HepG2 (cell line): ENCODE measurements around the gene EGLN1. TPM values are rescaled to one million over a fixed set of nuclear protein-coding genes. Genes with fewer than 3 reads are reported as not detected.
A peak's percentile ranks its signal among the peaks of the same experiment; 100 is the strongest.

ENCODE experiments used
- GZF1 ChIP-seq: sonication (generic); formaldehyde crosslinking; IDR thresholded peaks from 2 replicates; pipeline ENCODE4 v1.5.1; 2020; ENCODE audit warnings: mild to moderate bottlenecking, missing genetic modification reagents
- KDM1A ChIP-seq: IDR thresholded peaks from 2 replicates; pipeline ENCODE4 v1.6.1; 2016; ENCODE audit warnings: missing compliant biosample characterization
- MAFG ChIP-seq: sonication (generic); formaldehyde crosslinking; IDR thresholded peaks from 2 replicates; pipeline ENCODE4 v1.5.1; 2020; ENCODE audit warnings: mild to moderate bottlenecking, missing genetic modification reagents
- MTF1 ChIP-seq: sonication (generic); formaldehyde crosslinking; IDR thresholded peaks from 2 replicates; pipeline ENCODE4 v1.5.0; 2020; ENCODE audit warnings: missing genetic modification reagents
- POLR2AphosphoS5 ChIP-seq: IDR thresholded peaks from 2 replicates; pipeline ENCODE4 v1.6.1; 2012; ENCODE audit warnings: low read depth, low read length
- PRDM10 ChIP-seq: sonication (generic); formaldehyde crosslinking; IDR thresholded peaks from 2 replicates; pipeline ENCODE4 v1.4.0; 2020; ENCODE audit warnings: low read depth, missing genetic modification reagents
- SNRNP70 ChIP-seq: fragments of 200-400 bp; formaldehyde crosslinking; IDR thresholded peaks from 2 replicates; pipeline ENCODE4 v1.6.1; 2017; ENCODE audit warnings: mild to moderate bottlenecking, low read depth, low read length, moderate library complexity
- TBX3 ChIP-seq: fragments of 450-650 bp; IDR thresholded peaks from 2 replicates; pipeline ENCODE4 v1.6.1; 2017; ENCODE audit warnings: antibody characterized with exemption, mild to moderate bottlenecking, inconsistent platforms, borderline replicate concordance
- ZFX ChIP-seq: sonication (generic); formaldehyde crosslinking; IDR thresholded peaks from 2 replicates; pipeline ENCODE4 v1.4.0; 2020; ENCODE audit warnings: mild to moderate bottlenecking, low read depth, missing genetic modification reagents, moderate library complexity
- ZFY ChIP-seq: sonication (generic); formaldehyde crosslinking; IDR thresholded peaks from 2 replicates; pipeline ENCODE4 v1.4.0; 2020; ENCODE audit warnings: missing genetic modification reagents
- ZKSCAN5 ChIP-seq: sonication (generic); formaldehyde crosslinking; IDR thresholded peaks from 2 replicates; pipeline ENCODE4 v1.5.1; 2020; ENCODE audit warnings: mild to moderate bottlenecking, missing genetic modification reagents
- ZNF432 ChIP-seq: sonication (generic); formaldehyde crosslinking; IDR thresholded peaks from 2 replicates; pipeline ENCODE4 v1.5.0; 2020; ENCODE audit warnings: missing genetic modification reagents, mild to moderate bottlenecking, borderline replicate concordance
- ZNF597 ChIP-seq: sonication (generic); formaldehyde crosslinking; IDR thresholded peaks from 2 replicates; pipeline ENCODE4 v1.5.0; 2020; ENCODE audit warnings: missing genetic modification reagents
- ZNF605 ChIP-seq: sonication (generic); formaldehyde crosslinking; IDR thresholded peaks from 2 replicates; pipeline ENCODE4 v1.8.0; 2022; ENCODE audit warnings: mild to moderate bottlenecking, missing genetic modification reagents
- ZNF672 ChIP-seq: sonication (generic); formaldehyde crosslinking; IDR thresholded peaks from 2 replicates; pipeline ENCODE4 v1.8.1; 2022; ENCODE audit warnings: missing genetic modification reagents
- ZSCAN9 ChIP-seq: IDR thresholded peaks from 2 replicates; pipeline ENCODE4 v1.6.1; 2016; ENCODE audit warnings: borderline replicate concordance
- polyA plus RNA-seq, 8 experiments: library from polyadenylated mRNA; depleted of rRNA in 3 of 8; stranded (reverse) in 7 of 8; unstranded in 1 of 8; fragments of >200 nt; fragmentation: Illumina TruSeq in 4 of 8; extraction: Trizol in 4 of 8; gene quantifications; 2 replicates each; pipeline versions ENCODE4 v1.2.1 to v1.2.3, GENCODE V29; 2011 to 2016; ENCODE audit warnings: low read depth in 4 of 8, missing spikeins in 1 of 8, mixed read lengths in 1 of 8; ENCODE audit not compliant: insufficient read depth in 1 of 8
- total RNA-seq, 5 experiments: library from RNA; depleted of rRNA; stranded (reverse); fragments of >200 nt; fragmentation: Illumina TruSeq; extraction: Trizol; gene quantifications; 2 replicates each; pipeline ENCODE4 v1.2.3, GENCODE V29; 2016; ENCODE audit warnings: low read depth in 1 of 5
- TF ChIP-seq, protein P1 (sequence below): sonication (generic); formaldehyde crosslinking; IDR thresholded peaks from 2 replicates; pipeline ENCODE4 v1.5.1; 2020; ENCODE audit warnings: mild to moderate bottlenecking, missing genetic modification reagents, moderate library complexity
- TF ChIP-seq, protein P2 (sequence below): sonication (generic); formaldehyde crosslinking; IDR thresholded peaks from 2 replicates; pipeline ENCODE4 v1.9.0; 2021; ENCODE audit warnings: missing genetic modification reagents, mild to moderate bottlenecking, borderline replicate concordance

Gene EGLN1
- total and polyA plus RNA-seq, 2 of the 13 experiments (the other 11 are each of a cell fraction or from before 2014, with no cell fraction given): 34.4 to 44.1 TPM

GRCh38 chr1:231421971-231422797 is at the start of gene EGLN1 (continued):
- TF ChIP-seq PRDM10 (CRISPR knock-in tag) (no peak), SNRNP70 (no peak), KDM1A (CRISPR knock-in tag) (0 out of 2 replicates have a peak, but pooled peaks have one; percentile 44), ZNF597 (CRISPR knock-in tag) (no peak), ZFX (CRISPR knock-in tag) (peak; percentile 94), MTF1 (CRISPR knock-in tag) (no peak), ZNF432 (peak; percentile 11; the same call in 1 of the 2 replicates), ZFY (peak; percentile 94), TBX3 (no peak), MAFG (CRISPR knock-in tag) (no peak), POLR2AphosphoS5 (peak; percentile 53), ZNF672 (no peak), GZF1 (peak; percentile 44; the same call in 1 of the 2 replicates), ZSCAN9 (CRISPR knock-in tag) (no peak), ZNF605 (no peak), ZKSCAN5 (CRISPR knock-in tag) (no peak)
- TF ChIP-seq, protein P1, sequence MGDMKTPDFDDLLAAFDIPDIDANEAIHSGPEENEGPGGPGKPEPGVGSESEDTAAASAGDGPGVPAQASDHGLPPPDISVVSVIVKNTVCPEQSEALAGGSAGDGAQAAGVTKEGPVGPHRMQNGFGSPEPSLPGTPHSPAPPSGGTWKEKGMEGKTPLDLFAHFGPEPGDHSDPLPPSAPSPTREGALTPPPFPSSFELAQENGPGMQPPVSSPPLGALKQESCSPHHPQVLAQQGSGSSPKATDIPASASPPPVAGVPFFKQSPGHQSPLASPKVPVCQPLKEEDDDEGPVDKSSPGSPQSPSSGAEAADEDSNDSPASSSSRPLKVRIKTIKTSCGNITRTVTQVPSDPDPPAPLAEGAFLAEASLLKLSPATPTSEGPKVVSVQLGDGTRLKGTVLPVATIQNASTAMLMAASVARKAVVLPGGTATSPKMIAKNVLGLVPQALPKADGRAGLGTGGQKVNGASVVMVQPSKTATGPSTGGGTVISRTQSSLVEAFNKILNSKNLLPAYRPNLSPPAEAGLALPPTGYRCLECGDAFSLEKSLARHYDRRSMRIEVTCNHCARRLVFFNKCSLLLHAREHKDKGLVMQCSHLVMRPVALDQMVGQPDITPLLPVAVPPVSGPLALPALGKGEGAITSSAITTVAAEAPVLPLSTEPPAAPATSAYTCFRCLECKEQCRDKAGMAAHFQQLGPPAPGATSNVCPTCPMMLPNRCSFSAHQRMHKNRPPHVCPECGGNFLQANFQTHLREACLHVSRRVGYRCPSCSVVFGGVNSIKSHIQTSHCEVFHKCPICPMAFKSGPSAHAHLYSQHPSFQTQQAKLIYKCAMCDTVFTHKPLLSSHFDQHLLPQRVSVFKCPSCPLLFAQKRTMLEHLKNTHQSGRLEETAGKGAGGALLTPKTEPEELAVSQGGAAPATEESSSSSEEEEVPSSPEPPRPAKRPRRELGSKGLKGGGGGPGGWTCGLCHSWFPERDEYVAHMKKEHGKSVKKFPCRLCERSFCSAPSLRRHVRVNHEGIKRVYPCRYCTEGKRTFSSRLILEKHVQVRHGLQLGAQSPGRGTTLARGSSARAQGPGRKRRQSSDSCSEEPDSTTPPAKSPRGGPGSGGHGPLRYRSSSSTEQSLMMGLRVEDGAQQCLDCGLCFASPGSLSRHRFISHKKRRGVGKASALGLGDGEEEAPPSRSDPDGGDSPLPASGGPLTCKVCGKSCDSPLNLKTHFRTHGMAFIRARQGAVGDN: peak; percentile 90
- TF ChIP-seq, protein P2, sequence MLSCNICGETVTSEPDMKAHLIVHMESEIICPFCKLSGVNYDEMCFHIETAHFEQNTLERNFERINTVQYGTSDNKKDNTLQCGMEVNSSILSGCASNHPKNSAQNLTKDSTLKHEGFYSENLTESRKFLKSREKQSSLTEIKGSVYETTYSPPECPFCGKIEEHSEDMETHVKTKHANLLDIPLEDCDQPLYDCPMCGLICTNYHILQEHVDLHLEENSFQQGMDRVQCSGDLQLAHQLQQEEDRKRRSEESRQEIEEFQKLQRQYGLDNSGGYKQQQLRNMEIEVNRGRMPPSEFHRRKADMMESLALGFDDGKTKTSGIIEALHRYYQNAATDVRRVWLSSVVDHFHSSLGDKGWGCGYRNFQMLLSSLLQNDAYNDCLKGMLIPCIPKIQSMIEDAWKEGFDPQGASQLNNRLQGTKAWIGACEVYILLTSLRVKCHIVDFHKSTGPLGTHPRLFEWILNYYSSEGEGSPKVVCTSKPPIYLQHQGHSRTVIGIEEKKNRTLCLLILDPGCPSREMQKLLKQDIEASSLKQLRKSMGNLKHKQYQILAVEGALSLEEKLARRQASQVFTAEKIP (CRISPR knock-in tag): no peak
